Suprapubic skin (tissue), 3 donors: ENCODE measurements around the gene SENP1.

Experiments used
- CTCF ChIP-seq, 2 donors: fragments of 200-600 bp in 1 of 2; fragments of 450-650 bp in 1 of 2; sonication (generic) in 1 of 2; IDR thresholded peaks; one replicate each; pipeline ENCODE4 v1.5.1; 2016 to 2019; ENCODE audit warnings: antibody characterized with exemption in 2 of 2, mild to moderate bottlenecking in 1 of 2, moderate library complexity in 1 of 2
- POLR2AphosphoS5 ChIP-seq, 3 donors: sonication (generic); formaldehyde crosslinking; IDR thresholded peaks; one replicate each; pipeline ENCODE4 v1.6.1; 2017; ENCODE audit warnings: antibody characterized with exemption in 3 of 3

GRCh38 chr12:48030173-48030650 lies 75.7 kb downstream of the SENP1 start:
- TF ChIP-seq CTCF (IDR thresholded peaks at IDR 0.05) (no peak), POLR2AphosphoS5 (IDR thresholded peaks at IDR 0.05) (no peak)
